Upper lobe of left lung (tissue), 4 donors: Measurements from ENCODE around the gene CAPN9.

ENCODE experiments used
- EP300 ChIP-seq, 4 donors: sonication (generic); formaldehyde crosslinking; IDR thresholded peaks; one replicate each; pipeline ENCODE4 v1.5.1; 2017; ENCODE audit warnings: antibody characterized with exemption in 4 of 4, control low read depth in 2 of 4
- POLR2A ChIP-seq, 4 donors: fragments of 450-650 bp; IDR thresholded peaks; one replicate each; pipeline ENCODE4 v1.5.1; 2016 to 2017; ENCODE audit warnings: antibody characterized with exemption in 4 of 4, mild to moderate bottlenecking in 2 of 4
- POLR2AphosphoS5 ChIP-seq, 2 donors: sonication (generic); formaldehyde crosslinking; IDR thresholded peaks; one replicate each; pipeline ENCODE4 v1.5.1; 2017; ENCODE audit warnings: antibody characterized with exemption in 2 of 2
- TF ChIP-seq, protein P1 (sequence below), 6 experiments: fragments of 450-650 bp in 4 of 6; fragments of 200-600 bp in 2 of 6; sonication (generic) in 2 of 6; IDR thresholded peaks; one replicate each; pipeline ENCODE4 v1.5.1; 2016 to 2019; ENCODE audit warnings: antibody characterized with exemption in 6 of 6

DNA sequence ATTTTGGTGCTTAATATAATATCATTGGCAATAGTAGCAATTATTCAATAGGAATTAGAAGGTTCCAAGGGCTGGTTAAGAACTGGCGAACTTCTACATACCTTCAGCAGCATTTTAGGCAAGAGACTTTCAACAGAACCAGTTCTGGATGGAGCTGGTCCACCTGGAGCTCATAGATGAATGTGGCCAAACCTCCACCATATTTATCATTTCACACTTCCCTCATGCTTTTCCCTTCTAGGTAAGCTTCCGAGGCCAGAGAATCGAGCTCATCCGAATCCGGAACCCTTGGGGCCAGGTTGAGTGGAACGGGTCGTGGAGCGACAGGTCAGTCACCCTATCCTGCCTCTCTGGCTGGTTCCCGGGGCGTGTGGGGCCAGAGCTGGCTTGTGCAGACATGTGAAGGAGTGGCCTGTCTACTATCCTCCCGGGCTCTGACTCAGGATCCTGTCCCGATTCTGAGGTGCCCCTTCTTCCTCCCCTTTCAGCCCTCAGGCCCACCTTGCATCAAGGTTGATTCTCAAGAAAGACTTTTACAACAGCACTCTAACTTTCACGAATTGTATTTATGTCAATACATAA is 24.7 kb downstream of the CAPN9 start:
- TF ChIP-seq, protein P1, sequence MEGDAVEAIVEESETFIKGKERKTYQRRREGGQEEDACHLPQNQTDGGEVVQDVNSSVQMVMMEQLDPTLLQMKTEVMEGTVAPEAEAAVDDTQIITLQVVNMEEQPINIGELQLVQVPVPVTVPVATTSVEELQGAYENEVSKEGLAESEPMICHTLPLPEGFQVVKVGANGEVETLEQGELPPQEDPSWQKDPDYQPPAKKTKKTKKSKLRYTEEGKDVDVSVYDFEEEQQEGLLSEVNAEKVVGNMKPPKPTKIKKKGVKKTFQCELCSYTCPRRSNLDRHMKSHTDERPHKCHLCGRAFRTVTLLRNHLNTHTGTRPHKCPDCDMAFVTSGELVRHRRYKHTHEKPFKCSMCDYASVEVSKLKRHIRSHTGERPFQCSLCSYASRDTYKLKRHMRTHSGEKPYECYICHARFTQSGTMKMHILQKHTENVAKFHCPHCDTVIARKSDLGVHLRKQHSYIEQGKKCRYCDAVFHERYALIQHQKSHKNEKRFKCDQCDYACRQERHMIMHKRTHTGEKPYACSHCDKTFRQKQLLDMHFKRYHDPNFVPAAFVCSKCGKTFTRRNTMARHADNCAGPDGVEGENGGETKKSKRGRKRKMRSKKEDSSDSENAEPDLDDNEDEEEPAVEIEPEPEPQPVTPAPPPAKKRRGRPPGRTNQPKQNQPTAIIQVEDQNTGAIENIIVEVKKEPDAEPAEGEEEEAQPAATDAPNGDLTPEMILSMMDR (IDR thresholded peaks at IDR 0.05): no peak
- TF ChIP-seq EP300 (IDR thresholded peaks at IDR 0.05): no peak
- no peak for TF ChIP-seq POLR2AphosphoS5 (IDR thresholded peaks at IDR 0.05)
- no peak for TF ChIP-seq POLR2A (IDR thresholded peaks at IDR 0.05)
